BJ (cell line): ENCODE results near the gene RUNX2. TPM values are rescaled to one million over a fixed set of nuclear protein-coding genes. Genes with fewer than 3 reads are reported as not detected.

Experiments used
- CTCF ChIA-PET: fragments of 350-600 bp; formaldehyde crosslinking; extraction: SDS; loops from one replicate; lab custom pipeline; 2021; ENCODE audit warnings: antibody characterized with exemption, inconsistent platforms; lab: Yijun Ruan, JAX
- POLR2A ChIA-PET: fragments of 300-600 bp; sonication (Branson Sonifier 250); formaldehyde crosslinking; extraction: SDS; loops from one replicate; lab custom pipeline; 2021; ENCODE audit warnings: antibody characterized with exemption; lab: Charles Lee
- DNase-seq: peaks from one replicate; pipeline ENCODE4 v3.0.0-alpha.2; 2011; ENCODE audit warnings: low read depth
- H3K27me3 ChIP-seq: 2 replicates; pipeline ENCODE4 v1.6.0; 2011; ENCODE audit warnings: low read length; ENCODE audit not compliant: control insufficient read depth, insufficient read depth
- H3K36me3 ChIP-seq: 2 replicates; pipeline ENCODE4 v1.5.1; 2011; ENCODE audit warnings: low read length; ENCODE audit not compliant: control insufficient read depth, insufficient read depth
- H3K4me3 ChIP-seq: 2 replicates; pipeline ENCODE4 v1.5.1; 2011; ENCODE audit warnings: low read depth, mild to moderate bottlenecking, control low read depth, low read length
- CTCF ChIP-seq: IDR thresholded peaks from 2 replicates; pipeline ENCODE4 v1.5.1; 2011; ENCODE audit warnings: low read depth, mild to moderate bottlenecking, control low read depth, inconsistent platforms, low read length, moderate library complexity; ENCODE audit not compliant: insufficient read depth
- polyA plus RNA-seq: library from polyadenylated mRNA; depleted of rRNA; stranded (reverse); fragments of >200 nt; gene quantifications from 2 replicates; pipeline ENCODE4 v1.2.3, GENCODE V29; 2011

RUNX2 gene
- polyA plus RNA-seq, 1 experiment, result 1.5 TPM

GRCh38 chr6:45590696-45591184, 262.6 kb downstream of the RUNX2 start:
- H3K36me3 ChIP-seq, result no peaks in the 10 kb centered on the region
- H3K27me3 ChIP-seq, result no peaks in the 10 kb centered on the region
- no peak overlapping the region for H3K4me3 ChIP-seq
- ChIA-PET CTCF (interaction anchor here (1.7 kb wide), 1 partner anchor 124 kb away, joined by 4 read pairs; no protein-coding TSS in a partner anchor), POLR2A (no interaction called here)
- TF ChIP-seq CTCF, result no peak
- no peak for DNase-seq

GRCh38 chr6:45591306-45591705, 263.2 kb downstream of the RUNX2 start:
- no peak for TF ChIP-seq CTCF
- H3K36me3 ChIP-seq, result no peaks in the 10 kb centered on the region
- no peak for DNase-seq
- H3K27me3 ChIP-seq, result no peaks in the 10 kb centered on the region
- POLR2A ChIA-PET, result no interaction called here
- CTCF ChIA-PET, result no interaction called here
- no peak overlapping the region for H3K4me3 ChIP-seq

GRCh38 chr6:45591890-45592289, 263.8 kb downstream of the RUNX2 start:
- CTCF ChIA-PET, result no interaction called here
- no peak for DNase-seq
- Histone ChIP-seq H3K27me3 (no peaks in the 10 kb centered on the region), H3K36me3 (no peaks in the 10 kb centered on the region), H3K4me3 (no peak overlapping the region)
- POLR2A ChIA-PET, result no interaction called here
- TF ChIP-seq CTCF, result no peak

- ChIA-PET POLR2A (no interaction called here), CTCF (no interaction called here)
- no peak overlapping the region for H3K4me3 ChIP-seq
- TF ChIP-seq CTCF, result no peak
- DNase-seq, result no peak
- no peaks in the 10 kb centered on the region for H3K27me3 ChIP-seq
- no peaks in the 10 kb centered on the region for H3K36me3 ChIP-seq
Measured at GRCh38 chr6:45592991-45593390, 264.9 kb downstream of the RUNX2 start.

DNA sequence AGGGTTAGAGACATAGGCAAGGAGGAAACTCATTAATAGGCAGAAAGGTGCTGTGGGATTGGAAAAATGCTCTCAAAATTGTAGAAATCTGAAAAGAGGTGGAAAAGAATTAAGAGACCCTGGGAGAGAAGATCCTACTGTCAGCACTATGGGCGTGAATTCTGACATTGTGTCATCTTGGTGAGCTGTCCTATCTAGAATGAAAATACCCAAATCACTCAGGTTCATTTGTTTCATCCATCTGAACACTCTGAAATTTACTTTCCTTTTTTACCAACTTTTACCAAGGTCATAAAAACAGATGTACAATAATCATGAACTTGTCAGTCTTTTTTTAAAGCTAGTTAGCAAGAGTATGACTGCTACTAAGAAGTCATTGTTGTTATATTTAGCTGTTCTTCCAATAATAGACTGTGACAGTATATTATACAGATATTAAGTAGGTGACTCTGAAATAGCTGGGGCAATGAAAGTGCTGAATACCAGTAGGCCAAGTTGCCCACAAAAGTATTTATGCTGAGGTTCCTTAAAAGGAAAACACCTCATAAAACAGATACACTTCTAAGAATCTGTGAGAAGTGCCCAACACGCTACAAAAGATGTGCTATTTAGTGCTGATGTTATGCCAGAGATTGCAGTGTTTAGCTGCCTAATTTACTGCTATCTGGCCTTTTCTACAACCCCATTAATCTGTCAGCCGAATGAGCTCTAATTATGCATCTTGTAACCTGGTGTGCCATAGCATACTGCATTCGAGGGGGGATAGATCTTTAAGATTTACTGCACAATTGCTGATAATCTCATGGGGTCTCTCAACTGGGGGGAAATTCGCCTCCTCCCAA, 267.1 kb downstream of the RUNX2 start:
- H3K36me3 ChIP-seq, result no peaks in the 10 kb centered on the region
- no peak overlapping the region for H3K4me3 ChIP-seq
- CTCF ChIA-PET, result no interaction called here
- DNase-seq, result no peak
- H3K27me3 ChIP-seq, result no peaks in the 10 kb centered on the region
- no peak for TF ChIP-seq CTCF
- POLR2A ChIA-PET, result no interaction called here
